HepG2 (cell line): ENCODE measurements around the gene TUBGCP3. TPM values are rescaled to one million over a fixed set of nuclear protein-coding genes. Genes with fewer than 3 reads are reported as not detected.

ENCODE experiments used
- ATAC-seq: fragments of 200-7000 bp; cut with Tn5 transposase; 3 replicates; pipeline ENCODE4 v1.9.1; 2020; ENCODE audit warnings: mild to moderate bottlenecking, moderate library complexity
- BruUV-seq: library from RNA; stranded (reverse); fragments of 400-500 nt; replicated peaks from 2 replicates; lab custom pipeline; 2021; lab: Mats Ljungman, UMichigan
- CTCF ChIA-PET: fragments of 300-600 bp; formaldehyde crosslinking; extraction: SDS; loops from one replicate; lab custom pipeline; 2021; ENCODE audit warnings: low total read pairs, inconsistent platforms, low intra/inter-chr PET ratio; lab: Yijun Ruan, JAX
- POLR2A ChIA-PET: fragments of 350-600 bp; sonication (Branson Sonifier 250); formaldehyde crosslinking; loops from one replicate; lab custom pipeline; 2020; ENCODE audit warnings: antibody characterized with exemption, inconsistent platforms; lab: Yijun Ruan, JAX
- DNase-seq: peaks from one replicate; pipeline ENCODE4 v3.0.0-alpha.2; 2015; ENCODE audit warnings: low spot score
- FAIRE-seq: peaks from 3 replicates; lab custom pipeline; 2011; peaks lifted over from hg19 to GRCh38; lab: Jason Lieb, UNC
- H2AFZ ChIP-seq: one replicate; pipeline ENCODE4 v1.6.1; 2011; ENCODE audit warnings: low read length, inconsistent platforms
- H3K27ac ChIP-seq: fragments of 300-600 bp; 3 replicates; pipeline ENCODE4 v1.8.0; 2011; ENCODE audit warnings: mixed run types, mild to moderate bottlenecking, mixed read lengths, low read length, inconsistent platforms; ENCODE audit not compliant: insufficient read depth; ENCODE audit errors: extremely low read length
- H3K27me3 ChIP-seq, 2 experiments: fragments of 200-600 bp in 1 of 2; 2 replicates in 1 of 2; 3 replicates in 1 of 2; pipeline versions ENCODE4 v1.6.0 to v1.8.0; 2011; ENCODE audit warnings: low read length in 2 of 2, mild to moderate bottlenecking in 2 of 2, moderate library complexity in 2 of 2, inconsistent platforms in 1 of 2; ENCODE audit not compliant: insufficient read depth in 2 of 2, control insufficient read depth in 1 of 2
- H3K36me3 ChIP-seq, 2 experiments: fragments of 200-600 bp in 1 of 2; replicated peaks in 1 of 2; 2 replicates in 1 of 2; 3 replicates in 1 of 2; pipeline versions ENCODE4 v1.5.1 to v1.8.0; 2011; ENCODE audit warnings: low read length in 2 of 2, inconsistent platforms in 1 of 2; ENCODE audit not compliant: insufficient read depth in 2 of 2, control insufficient read depth in 1 of 2
- H3K4me1 ChIP-seq: 2 replicates; pipeline ENCODE4 v1.5.1; 2012; ENCODE audit warnings: low read length, inconsistent platforms; ENCODE audit not compliant: insufficient read depth
- H3K4me2 ChIP-seq: 2 replicates; pipeline ENCODE4 v1.6.0; 2011; ENCODE audit warnings: low read depth, low read length, inconsistent platforms
- H3K4me3 ChIP-seq, 3 experiments: fragments of 200-600 bp in 1 of 3; sonication (generic), shearing (Covaris generic) in 1 of 3; replicated peaks in 1 of 3; 2 replicates each; pipeline ENCODE4 v1.5.1; 2011 to 2016; ENCODE audit warnings: low read length in 3 of 3, inconsistent platforms in 2 of 3, low read depth in 2 of 3, mild to moderate bottlenecking in 2 of 3, control low read depth in 1 of 3, mixed read lengths in 1 of 3; ENCODE audit not compliant: insufficient read depth in 1 of 3
- H3K79me2 ChIP-seq: one replicate; pipeline ENCODE4 v1.6.1; 2011; ENCODE audit warnings: low read length, inconsistent platforms; ENCODE audit not compliant: insufficient read depth
- H3K9ac ChIP-seq: 2 replicates; pipeline ENCODE4 v1.6.0; 2011; ENCODE audit warnings: mild to moderate bottlenecking, low read depth, low read length, inconsistent platforms; ENCODE audit not compliant: insufficient read depth
- H3K9me3 ChIP-seq: 2 replicates; pipeline ENCODE4 v1.5.1; 2012; ENCODE audit warnings: mild to moderate bottlenecking, low read length
- H4K20me1 ChIP-seq: 2 replicates; pipeline ENCODE4 v1.6.0; 2011; ENCODE audit warnings: inconsistent platforms, mild to moderate bottlenecking, low read length, moderate library complexity; ENCODE audit not compliant: insufficient read depth
- AGO1 ChIP-seq: fragments of 200-400 bp; formaldehyde crosslinking; IDR thresholded peaks from 2 replicates; pipeline ENCODE4 v1.6.1; 2017; ENCODE audit warnings: mild to moderate bottlenecking, low read depth, low read length, moderate library complexity; ENCODE audit not compliant: poor library complexity, severe bottlenecking
- FOXC1 ChIP-seq: sonication (generic); formaldehyde crosslinking; IDR thresholded peaks from 2 replicates; pipeline ENCODE4 v1.8.0; 2022; ENCODE audit warnings: mild to moderate bottlenecking, missing genetic modification reagents, borderline replicate concordance
- PHF8 ChIP-seq: sonication (generic); formaldehyde crosslinking; IDR thresholded peaks from 2 replicates; pipeline ENCODE4 v1.5.0; 2020; ENCODE audit warnings: missing genetic modification reagents
- RBM22 ChIP-seq: fragments of 200-400 bp; formaldehyde crosslinking; optimal IDR thresholded peaks from 2 replicates; pipeline ENCODE3; 2017; ENCODE audit warnings: mild to moderate bottlenecking, low read length, moderate library complexity
- RXRA ChIP-seq: sonication (generic); formaldehyde crosslinking; IDR thresholded peaks from 2 replicates; pipeline ENCODE4 v1.5.1; 2020; ENCODE audit warnings: missing genetic modification reagents
- SMAD1 ChIP-seq: sonication (generic); formaldehyde crosslinking; IDR thresholded peaks from 2 replicates; pipeline ENCODE4 v1.4.0; 2020; ENCODE audit warnings: missing genetic modification reagents, low read depth, mild to moderate bottlenecking, borderline replicate concordance
- SMARCE1 ChIP-seq: fragments of 450-650 bp; IDR thresholded peaks from 2 replicates; pipeline ENCODE4 v1.6.1; 2017; ENCODE audit warnings: borderline replicate concordance
- THYN1 ChIP-seq: sonication (generic); formaldehyde crosslinking; IDR thresholded peaks from 2 replicates; pipeline ENCODE4 v1.8.1; 2023; ENCODE audit warnings: low read depth, mild to moderate bottlenecking, moderate library complexity, missing genetic modification reagents, borderline replicate concordance
- ZNF709 ChIP-seq: sonication (generic); formaldehyde crosslinking; IDR thresholded peaks from 2 replicates; pipeline ENCODE4 v1.5.0; 2020; ENCODE audit warnings: mild to moderate bottlenecking, missing genetic modification reagents
- WGBS: methylation state at CpG from one replicate; pipeline ENCODE4 v1.1.6; 2017; ENCODE audit warnings: low lambda C conversion rate; 5-methylcytosine and 5-hydroxymethylcytosine counted together
- in situ Hi-C: cut with HindIII; loops from 2 replicates; pipeline ENCODE4 v1.10.0; 2017; ENCODE audit warnings: low pct_unique_long_range_greater_than_20kb; ENCODE audit not compliant: extremely low pct_ligation_motif_present
- intact Hi-C: fragments of 100-400 bp; cut with micrococcal nuclease; formaldehyde crosslinking; loops from one replicate; pipeline ENCODE4 v1.10.0; 2022; ENCODE audit not compliant: unreplicated experiment
- polyA plus RNA-seq, 8 experiments: library from polyadenylated mRNA; depleted of rRNA in 3 of 8; stranded (reverse) in 7 of 8; unstranded in 1 of 8; fragments of >200 nt; fragmentation: Illumina TruSeq in 4 of 8; extraction: Trizol in 4 of 8; gene quantifications; 2 replicates each; pipeline versions ENCODE4 v1.2.1 to v1.2.3, GENCODE V29; 2011 to 2016; ENCODE audit warnings: low read depth in 4 of 8, missing spikeins in 1 of 8, mixed read lengths in 1 of 8; ENCODE audit not compliant: insufficient read depth in 1 of 8
- total RNA-seq, 5 experiments: library from RNA; depleted of rRNA; stranded (reverse); fragments of >200 nt; fragmentation: Illumina TruSeq; extraction: Trizol; gene quantifications; 2 replicates each; pipeline ENCODE4 v1.2.3, GENCODE V29; 2016; ENCODE audit warnings: low read depth in 1 of 5
- TF ChIP-seq, protein P1 (sequence below): sonication (generic); formaldehyde crosslinking; IDR thresholded peaks from 2 replicates; pipeline ENCODE4 v1.9.0; 2022; ENCODE audit warnings: missing genetic modification reagents, mild to moderate bottlenecking, borderline replicate concordance

The TUBGCP3 gene
- total and polyA plus RNA-seq, 2 of the 13 experiments (the other 11 are each of a cell fraction or from before 2014, with no cell fraction given): 12.6 to 15.5 TPM

DNA sequence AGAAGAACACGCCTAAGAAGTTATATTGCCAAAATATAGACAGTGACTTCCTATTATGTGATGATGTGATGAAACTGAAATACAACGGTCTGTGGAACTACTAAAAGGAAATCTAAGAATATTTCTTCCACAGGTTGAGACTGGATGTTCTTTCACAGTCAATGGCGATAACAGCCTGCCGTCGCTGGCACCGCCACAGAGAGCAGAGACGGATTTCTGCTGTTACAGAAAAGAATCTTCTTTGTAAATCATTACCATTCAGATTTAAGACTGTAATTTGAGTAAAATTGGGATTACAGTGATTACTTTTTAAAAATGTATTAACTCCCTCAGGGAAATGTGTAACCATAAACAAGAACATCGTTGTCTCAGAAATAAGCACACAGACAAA lies 100.8 kb downstream of the TUBGCP3 start:
- TF ChIP-seq PHF8 (CRISPR knock-in tag) (no peak), RXRA (CRISPR knock-in tag) (no peak), SMARCE1 (no peak), RBM22 (no peak), AGO1 (no peak), FOXC1 (CRISPR knock-in tag) (no peak), ZNF709 (CRISPR knock-in tag) (no peak), SMAD1 (no peak), THYN1 (CRISPR knock-in tag) (no peak)
- TF ChIP-seq, protein P1, sequence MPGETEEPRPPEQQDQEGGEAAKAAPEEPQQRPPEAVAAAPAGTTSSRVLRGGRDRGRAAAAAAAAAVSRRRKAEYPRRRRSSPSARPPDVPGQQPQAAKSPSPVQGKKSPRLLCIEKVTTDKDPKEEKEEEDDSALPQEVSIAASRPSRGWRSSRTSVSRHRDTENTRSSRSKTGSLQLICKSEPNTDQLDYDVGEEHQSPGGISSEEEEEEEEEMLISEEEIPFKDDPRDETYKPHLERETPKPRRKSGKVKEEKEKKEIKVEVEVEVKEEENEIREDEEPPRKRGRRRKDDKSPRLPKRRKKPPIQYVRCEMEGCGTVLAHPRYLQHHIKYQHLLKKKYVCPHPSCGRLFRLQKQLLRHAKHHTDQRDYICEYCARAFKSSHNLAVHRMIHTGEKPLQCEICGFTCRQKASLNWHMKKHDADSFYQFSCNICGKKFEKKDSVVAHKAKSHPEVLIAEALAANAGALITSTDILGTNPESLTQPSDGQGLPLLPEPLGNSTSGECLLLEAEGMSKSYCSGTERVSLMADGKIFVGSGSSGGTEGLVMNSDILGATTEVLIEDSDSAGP: no peak
- CTCF ChIA-PET: no interaction called here
- Histone ChIP-seq H3K9ac (no peak overlapping the region), H3K27me3 (no peaks in the 10 kb centered on the region; a peak in 1 of 5 replicates), H3K4me2 (no peak overlapping the region), H2AFZ (no peak overlapping the region), H3K4me3 (no peak overlapping the region), H4K20me1 (no peaks in the 10 kb centered on the region), H3K27ac (no peak overlapping the region), H3K79me2 (no peaks in the 10 kb centered on the region), H3K9me3 (no peaks in the 10 kb centered on the region), H3K36me3 (peaks cover 1 to 6% of the 10 kb centered on the region in 2 experiments; a peak in 2 of 5 replicates), H3K4me1 (no peaks in the 10 kb centered on the region)
- DNase-seq (no peak), ATAC-seq (no peak), FAIRE-seq (no peak)
- BruUV-seq: no TSS peak
- 95% methylated on average over 8 of the region's 8 CpGs for WGBS
- intact Hi-C loops (no loop called here), in situ Hi-C loops (no loop called here)
- POLR2A ChIA-PET: no interaction called here
